HG03108 (cell line): Measurements from ENCODE around the gene LRRC9.
A peak's percentile ranks its signal among the peaks of the same experiment; 100 is the strongest.
"Not testable (repeated sequence)": the region's sequence is repeated elsewhere in the genome, so short reads cannot be mapped to it uniquely, and the experiment has no call there.

ENCODE experiments used
- ATAC-seq: cut with Tn5 transposase; IDR thresholded peaks from one replicate; pipeline ENCODE4 v1.9.1; 2021; ENCODE audit warnings: moderate library complexity; ENCODE audit not compliant: unreplicated experiment

The LRRC9 gene

GRCh38 chr14:59952141-59952540, 32.2 kb downstream of the LRRC9 start:
- not testable (repeated sequence) for ATAC-seq

- ATAC-seq = not testable (repeated sequence)
These were observed 37.9 kb downstream of the LRRC9 start for GRCh38 chr14:59957890-59958289.

GRCh38 chr14:59959668-59960067, 39.7 kb downstream of the LRRC9 start:
- no peak for ATAC-seq

- ATAC-seq = no peak
These were observed 41.6 kb downstream of the LRRC9 start for GRCh38 chr14:59961518-59962062.

GRCh38 chr14:59964251-59965007, 44.5 kb downstream of the LRRC9 start:
- peak; percentile 12 for ATAC-seq

- no peak for ATAC-seq
These were observed 49.4 kb downstream of the LRRC9 start for GRCh38 chr14:59969319-59969718.

GRCh38 chr14:59981564-59981963, 61.6 kb downstream of the LRRC9 start:
- ATAC-seq = no peak

GRCh38 chr14:59983048-59983447, 63.1 kb downstream of the LRRC9 start:
- no peak for ATAC-seq

GRCh38 chr14:59986556-59987059, 66.7 kb downstream of the LRRC9 start:
- ATAC-seq = no peak

- no peak for ATAC-seq
These were observed 77.5 kb downstream of the LRRC9 start for GRCh38 chr14:59997449-59997848.

GRCh38 chr14:59997966-59998365, 78.0 kb downstream of the LRRC9 start:
- no peak for ATAC-seq

GRCh38 chr14:59998564-59998963, 78.6 kb downstream of the LRRC9 start:
- ATAC-seq = no peak

- ATAC-seq = no peak
These were observed 83.0 kb downstream of the LRRC9 start for GRCh38 chr14:60002819-60003492.

GRCh38 chr14:60003991-60004390, 84.0 kb downstream of the LRRC9 start:
- no peak for ATAC-seq

GRCh38 chr14:60008042-60008441, 88.1 kb downstream of the LRRC9 start:
- no peak for ATAC-seq

GRCh38 chr14:60010263-60010662, 90.3 kb downstream of the LRRC9 start:
- not testable (repeated sequence) for ATAC-seq

GRCh38 chr14:60014402-60014801, 94.5 kb downstream of the LRRC9 start:
- ATAC-seq = no peak

- no peak for ATAC-seq
These were observed 101.7 kb downstream of the LRRC9 start for GRCh38 chr14:60021619-60022018.

- no peak for ATAC-seq
These were observed 105.6 kb downstream of the LRRC9 start for GRCh38 chr14:60025571-60025970.

GRCh38 chr14:60035177-60035576, 115.2 kb downstream of the LRRC9 start:
- no peak for ATAC-seq

- ATAC-seq = not testable (repeated sequence)
These were observed 128.0 kb downstream of the LRRC9 start for GRCh38 chr14:60047976-60048375.

GRCh38 chr14:60051721-60052221, 131.8 kb downstream of the LRRC9 start:
- ATAC-seq = no peak
